Stimulated activated CD4-positive, alpha-beta T cell treated with anti-CD3 and anti-CD28 coated beads, TNF-alpha, amount 100 ng/mL, for 24 hours (primary cell): ENCODE data around the gene SFXN3.
A peak's percentile ranks its signal among the peaks of the same experiment; 100 is the strongest.

Source experiments
- DNase-seq, 3 experiments: peaks; one replicate each; pipeline ENCODE4 v3.0.0-alpha.2; 2020; ENCODE audit warnings: low read depth in 3 of 3

SFXN3 gene

DNA sequence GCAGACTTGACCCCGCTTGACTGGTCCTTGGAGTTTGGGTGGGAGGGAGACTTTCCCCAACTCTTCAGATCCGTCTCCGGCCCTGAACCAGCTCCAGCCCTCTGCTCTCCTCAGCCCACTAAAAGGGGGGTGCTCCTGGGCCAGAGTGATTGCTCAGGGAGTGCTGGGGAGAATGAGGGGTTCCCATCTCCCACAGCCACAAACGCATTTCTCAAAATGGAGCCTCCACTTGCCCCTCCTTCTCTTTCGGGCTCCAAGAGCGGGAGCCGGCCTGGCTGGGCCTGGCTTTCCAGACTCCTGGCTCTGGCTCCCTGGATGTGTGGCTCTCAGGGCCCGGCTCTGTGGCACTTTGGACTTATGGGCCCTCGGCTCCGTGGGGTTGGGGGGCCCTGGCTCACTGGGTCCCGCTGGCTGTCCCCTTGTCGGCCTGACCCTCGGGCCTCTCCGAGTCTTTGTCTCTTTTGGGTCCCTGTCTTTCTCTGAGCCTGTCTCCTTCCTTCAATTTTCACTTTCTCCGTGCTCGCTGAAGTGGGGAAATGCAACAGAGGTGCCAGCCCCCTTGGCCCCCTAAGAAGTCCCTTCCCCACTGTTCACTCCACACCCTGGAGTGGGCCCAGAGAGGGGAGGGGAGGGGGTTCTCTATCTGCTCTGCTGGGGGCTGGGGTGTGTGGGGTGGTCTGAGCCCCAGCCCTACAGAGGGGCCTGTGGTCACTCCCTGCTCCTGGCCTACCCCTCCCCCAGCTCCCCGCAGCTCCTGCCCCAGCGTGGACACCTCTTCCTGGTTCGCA is 30.7 kb upstream of the SFXN3 start:
- DNase-seq, result no peak

DNA sequence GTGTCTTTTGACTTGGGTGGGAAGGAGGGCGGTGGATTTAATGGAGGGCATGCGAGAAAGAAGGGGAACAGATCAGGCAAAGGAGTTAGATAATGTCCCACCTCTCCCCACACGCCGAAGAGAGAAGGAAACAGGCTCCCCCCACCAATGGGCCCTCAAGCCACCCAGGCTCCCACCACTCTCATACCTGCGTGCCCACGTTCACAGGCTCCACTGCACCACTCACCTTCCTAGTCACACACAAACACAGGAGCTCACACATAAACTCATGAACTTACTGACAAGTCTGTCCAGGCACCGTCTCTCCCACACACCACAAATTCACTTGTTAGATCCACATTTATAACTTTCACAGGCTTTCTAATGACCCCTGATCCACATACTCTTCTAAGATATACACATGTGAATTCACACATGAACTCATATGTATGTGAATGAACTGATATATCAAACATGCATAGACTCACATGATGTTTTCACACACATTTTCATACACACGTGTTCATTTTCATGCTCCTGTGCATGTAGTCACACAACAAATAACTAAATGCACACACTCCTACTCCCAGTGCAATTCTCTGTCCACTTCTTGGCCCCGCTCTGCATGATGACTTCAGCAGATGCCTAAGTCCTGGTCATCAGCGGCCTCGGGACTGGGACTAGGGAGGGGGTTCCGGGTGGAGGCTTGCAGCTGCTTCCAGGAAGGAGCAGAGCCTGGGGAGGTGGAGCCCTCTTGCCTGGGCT is 29.9 kb upstream of the SFXN3 start:
- DNase-seq, result no peak

DNA sequence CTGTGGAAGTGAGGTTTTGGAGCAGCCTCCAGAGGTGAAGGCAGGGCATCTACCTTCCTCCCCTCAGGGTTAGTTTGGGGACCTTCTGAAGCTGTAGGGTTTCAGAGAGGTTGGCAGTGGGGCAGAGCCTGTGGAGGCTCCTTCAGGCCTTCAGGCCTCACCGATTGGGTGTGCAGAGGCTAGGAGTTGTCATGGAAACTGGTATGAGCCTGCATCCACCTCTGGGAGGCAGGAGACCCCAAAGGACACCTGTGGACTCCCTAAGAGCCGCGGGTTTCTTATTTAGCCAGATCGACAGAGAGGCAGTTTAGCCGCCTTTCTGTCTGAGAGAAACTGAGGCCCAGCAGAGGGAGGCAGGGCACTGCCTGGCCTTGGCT is 29.4 kb upstream of the SFXN3 start:
- DNase-seq, result no peak

DNA sequence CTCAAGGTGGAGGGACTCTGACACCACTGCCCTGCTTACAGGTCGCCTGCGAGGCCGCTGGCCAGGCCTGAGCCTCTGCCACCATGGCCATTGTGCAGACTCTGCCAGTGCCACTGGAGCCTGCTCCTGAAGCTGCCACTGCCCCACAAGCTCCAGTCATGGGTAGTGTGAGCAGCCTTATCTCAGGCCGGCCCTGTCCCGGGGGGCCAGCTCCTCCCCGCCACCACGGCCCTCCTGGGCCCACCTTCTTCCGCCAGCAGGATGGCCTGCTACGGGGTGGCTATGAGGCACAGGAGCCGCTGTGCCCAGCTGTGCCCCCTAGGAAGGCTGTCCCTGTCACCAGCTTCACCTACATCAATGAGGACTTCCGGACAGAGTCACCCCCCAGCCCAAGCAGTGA is 28.6 kb upstream of the SFXN3 start:
- no peak for DNase-seq

DNA sequence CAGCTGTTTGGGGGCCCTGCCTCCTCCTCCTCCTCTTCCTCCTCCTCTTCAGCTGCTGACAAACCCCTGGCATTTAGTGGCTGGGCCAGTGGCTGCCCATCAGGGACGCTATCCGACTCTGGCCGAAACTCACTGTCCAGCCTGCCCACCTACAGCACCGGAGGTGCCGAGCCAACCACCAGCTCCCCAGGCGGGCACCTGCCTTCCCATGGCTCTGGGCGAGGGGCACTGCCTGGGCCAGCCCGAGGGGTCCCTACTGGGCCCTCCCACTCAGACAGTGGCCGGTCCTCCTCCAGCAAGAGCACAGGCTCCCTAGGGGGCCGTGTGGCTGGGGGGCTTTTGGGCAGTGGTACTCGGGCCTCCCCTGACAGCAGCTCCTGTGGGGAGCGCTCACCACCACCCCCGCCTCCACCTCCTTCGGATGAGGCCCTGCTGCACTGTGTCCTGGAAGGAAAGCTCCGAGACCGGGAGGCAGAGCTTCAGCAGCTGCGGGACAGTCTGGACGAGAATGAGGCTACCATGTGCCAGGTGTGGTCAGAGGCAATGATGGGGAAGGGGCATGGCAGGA is 27.3 kb upstream of the SFXN3 start:
- no peak for DNase-seq

DNA sequence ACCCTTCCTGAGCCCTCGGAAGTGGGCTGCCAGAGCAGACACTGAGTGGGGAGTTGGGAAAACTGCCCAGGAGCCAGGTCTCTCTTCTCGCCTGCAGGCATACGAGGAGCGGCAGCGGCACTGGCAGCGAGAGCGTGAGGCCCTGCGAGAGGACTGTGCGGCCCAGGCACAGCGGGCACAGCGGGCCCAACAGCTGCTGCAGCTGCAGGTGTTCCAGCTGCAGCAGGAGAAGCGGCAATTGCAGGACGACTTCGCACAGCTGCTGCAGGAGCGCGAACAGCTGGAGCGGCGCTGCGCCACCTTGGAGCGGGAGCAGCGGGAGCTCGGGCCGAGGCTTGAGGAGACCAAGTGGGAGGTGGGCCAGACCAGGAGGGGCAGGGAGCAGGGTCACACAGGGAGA is 25.7 kb upstream of the SFXN3 start:
- DNase-seq, result no peak

DNA sequence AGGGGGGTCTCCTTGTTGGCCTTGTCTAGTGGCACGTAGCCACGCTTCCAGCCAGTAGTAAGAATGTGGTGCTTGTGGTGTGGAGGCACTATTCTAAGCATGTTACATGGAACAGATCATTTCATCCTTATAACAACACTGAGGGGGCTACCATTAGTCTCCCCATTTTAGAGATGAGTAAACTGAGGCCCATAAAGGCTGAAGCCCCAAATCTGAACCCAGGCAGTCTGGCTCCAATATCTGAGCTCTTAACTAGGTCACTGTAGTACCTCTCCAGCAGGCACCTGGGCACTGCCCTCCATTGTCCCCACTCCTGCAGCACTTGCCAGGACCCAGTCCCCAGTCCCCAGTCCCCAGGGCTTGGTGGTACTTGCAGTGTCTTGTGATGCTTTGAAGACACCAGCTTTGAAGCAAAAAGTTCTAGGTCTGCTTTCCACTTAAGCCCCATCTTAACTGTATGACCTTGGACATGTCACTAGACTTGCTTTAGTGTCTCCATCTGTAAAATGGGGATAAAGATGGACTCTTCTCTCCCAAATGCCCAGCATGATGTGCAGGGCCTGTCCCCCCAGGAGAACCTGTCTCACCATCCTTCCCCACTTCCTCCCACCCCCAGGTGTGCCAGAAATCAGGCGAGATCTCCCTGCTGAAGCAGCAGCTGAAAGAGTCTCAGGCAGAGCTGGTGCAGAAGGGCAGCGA is 25.0 kb upstream of the SFXN3 start:
- DNase-seq, result no peak

DNA sequence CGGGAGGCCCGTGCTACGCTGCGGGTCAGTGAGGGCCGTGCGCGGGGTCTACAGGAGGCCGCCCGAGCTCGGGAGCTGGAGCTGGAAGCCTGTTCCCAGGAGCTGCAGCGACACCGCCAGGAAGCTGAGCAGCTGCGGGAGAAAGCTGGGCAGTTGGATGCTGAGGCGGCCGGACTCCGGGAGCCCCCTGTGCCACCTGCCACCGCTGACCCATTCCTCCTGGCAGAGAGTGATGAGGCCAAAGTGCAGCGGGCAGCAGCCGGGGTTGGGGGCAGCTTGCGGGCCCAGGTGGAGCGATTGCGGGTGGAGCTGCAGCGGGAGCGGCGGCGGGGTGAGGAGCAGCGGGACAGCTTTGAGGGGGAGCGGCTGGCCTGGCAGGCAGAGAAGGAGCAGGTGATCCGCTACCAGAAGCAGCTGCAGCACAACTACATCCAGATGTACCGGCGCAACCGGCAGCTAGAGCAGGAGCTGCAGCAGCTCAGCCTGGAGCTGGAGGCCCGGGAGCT is 24.4 kb upstream of the SFXN3 start:
- DNase-seq, result no peak

DNA sequence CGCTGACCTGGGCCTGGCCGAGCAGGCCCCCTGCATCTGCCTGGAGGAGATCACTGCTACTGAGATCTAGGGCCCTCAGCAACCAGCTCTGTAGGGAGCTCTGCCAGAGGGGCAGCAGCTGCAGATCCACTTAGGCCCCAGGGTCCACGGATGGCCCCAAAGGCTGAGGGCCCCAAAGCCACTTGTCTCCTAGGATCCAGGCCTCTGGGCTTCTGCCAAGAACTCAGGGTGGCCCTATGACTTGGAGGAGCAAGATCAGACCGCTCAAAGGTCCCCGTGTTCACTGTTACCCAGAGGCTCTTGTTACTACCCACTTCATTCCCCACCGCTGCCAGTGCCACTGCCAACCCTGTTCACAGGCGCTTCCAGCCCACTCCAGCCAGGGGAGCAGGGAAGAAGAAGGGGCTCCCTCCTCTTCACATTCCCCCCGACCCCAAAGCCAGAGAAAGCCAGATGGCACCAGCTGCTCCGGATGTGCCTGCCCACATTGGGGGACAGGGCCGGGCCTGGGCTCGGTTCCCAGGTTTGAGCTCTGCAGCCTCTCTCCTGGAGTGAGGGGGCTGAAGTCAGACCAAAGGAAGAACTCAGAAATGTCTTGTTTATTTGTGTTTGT is 23.8 kb upstream of the SFXN3 start:
- DNase-seq, result no peak

DNA sequence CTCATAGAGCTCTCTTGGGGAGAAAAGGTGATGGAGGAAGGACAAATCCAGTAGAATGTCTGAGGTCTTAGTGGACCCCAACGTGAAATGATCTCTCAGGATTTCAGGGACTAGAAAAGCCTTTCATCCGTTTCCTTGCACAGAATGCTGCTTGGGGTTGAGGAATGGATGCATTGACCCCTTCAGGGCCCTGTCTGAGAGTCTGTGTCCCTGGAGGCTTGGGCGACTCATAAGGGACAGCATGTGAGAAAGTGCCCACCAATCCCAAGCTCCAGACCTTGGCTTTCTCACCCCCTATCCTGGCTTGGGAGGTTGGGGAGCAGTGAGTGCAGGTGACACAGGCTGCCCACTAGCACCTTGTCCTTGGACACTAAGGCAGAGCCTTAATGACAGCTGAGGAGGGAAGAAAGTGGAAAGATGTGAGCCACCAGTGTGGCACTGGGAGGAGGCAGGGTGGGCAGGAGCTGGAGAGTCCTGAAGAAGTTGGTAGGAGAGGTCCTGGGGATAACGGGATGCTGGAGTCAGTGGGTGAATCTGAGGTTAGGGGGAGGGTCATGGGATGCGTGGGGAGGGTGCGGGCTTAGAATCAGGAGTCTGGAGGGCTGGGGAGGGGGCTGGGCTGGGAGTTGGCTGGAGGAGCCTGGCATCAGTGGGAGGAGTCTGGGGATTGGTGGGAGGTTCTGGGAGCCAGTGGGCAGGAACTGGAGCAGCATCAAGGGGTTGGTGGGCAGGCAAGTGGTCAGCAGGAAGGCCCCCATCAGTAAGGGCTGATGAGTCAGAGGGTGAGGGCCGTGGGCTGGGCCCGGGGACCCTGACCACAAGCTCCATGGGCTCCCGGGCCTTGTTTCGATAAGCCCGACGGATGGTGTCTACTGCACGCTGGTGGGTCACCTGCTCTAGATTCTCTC is 22.9 kb upstream of the SFXN3 start:
- no peak for DNase-seq

DNA sequence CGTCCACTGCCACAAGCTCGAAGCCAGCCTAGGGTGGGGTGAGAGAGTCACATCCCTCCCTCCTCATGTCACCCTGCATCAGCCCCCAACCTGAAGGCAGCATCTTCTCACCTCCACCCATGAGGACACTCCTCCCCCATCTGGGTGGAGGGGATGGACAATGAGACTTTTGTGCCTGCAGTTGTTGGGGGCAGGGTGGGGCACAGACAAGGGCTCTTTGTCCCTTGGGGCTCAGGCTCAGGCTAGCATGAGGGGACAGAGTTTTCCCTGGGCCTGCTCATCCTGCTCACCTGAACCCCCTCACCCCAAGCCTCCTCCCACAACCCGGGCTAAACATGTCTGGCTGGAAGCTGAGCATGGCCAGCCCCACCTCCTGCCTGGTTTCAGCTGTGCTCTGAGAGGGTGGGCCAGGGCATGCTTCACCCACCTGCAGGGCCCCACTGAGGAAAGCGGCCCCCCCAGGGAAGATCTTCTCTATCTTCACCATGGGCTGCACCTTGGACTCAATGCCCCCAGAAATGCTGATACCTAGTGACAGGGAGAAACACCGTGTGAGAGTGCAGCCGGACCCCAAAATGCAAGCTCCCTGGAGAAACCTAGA is 22.1 kb upstream of the SFXN3 start:
- no peak for DNase-seq

DNA sequence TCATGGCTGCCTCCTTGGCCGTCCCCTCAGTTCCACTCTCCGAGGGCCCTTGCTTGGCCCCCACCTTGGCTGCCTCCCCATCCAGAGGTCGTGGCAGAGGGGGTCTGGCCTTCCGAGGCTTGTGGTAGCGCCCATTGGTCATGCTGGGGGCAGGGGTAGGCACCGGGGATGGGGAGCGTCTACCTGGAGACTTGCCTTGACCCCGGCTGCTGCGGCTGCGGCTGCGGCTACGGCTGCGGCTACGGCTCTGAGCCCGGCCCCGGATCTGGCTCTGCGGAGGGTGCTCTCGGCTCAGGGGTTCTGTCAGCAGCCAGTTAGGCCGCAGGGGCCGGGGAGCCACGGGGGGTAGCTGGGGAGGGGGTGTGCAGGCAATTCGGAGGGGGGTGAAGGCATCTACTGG is 20.7 kb upstream of the SFXN3 start:
- no peak for DNase-seq

DNA sequence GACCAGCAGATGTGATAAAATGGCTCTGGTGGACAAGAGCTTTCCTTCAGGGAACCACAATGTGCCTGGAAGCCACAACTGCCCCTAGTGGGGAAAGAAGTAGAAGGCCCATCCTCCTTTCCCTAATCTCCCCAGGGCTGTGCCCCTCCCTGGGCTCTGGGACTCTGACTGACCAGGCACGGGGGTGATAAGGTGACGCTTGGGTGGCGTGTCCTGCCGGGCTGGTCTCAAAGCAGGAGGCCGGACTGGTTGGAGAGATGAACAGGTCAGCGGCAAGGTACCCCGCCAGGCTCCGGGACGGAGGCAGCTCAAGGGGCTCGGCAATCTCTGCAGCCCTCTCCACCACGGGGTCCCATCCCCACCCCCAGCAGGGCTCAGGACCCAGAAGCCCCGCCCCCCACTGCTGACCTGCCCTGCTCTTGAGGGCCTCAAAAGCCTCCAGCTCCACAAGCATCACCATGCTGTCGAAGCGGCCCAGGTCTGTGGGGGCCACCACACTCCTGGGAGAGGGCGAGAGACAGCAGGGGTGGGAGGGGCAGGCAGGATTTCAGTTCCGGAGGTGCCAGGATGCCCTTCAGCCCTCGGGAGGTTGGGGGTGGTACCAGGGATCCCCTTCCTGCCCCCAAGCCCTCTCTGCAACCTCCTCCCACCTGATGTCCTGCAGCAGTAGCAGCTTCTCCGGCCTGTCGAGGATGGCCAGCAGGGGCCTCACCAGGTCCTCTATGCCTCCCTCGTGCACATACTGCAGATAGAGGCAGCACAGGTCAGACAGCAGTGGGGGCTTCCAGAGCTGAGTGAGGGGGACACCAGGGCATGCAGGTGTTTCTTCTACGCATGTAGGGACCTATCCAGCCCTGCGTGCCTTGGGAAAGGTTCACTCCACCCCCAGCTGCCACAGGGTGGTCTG is 19.3 kb upstream of the SFXN3 start:
- no peak for DNase-seq

DNA sequence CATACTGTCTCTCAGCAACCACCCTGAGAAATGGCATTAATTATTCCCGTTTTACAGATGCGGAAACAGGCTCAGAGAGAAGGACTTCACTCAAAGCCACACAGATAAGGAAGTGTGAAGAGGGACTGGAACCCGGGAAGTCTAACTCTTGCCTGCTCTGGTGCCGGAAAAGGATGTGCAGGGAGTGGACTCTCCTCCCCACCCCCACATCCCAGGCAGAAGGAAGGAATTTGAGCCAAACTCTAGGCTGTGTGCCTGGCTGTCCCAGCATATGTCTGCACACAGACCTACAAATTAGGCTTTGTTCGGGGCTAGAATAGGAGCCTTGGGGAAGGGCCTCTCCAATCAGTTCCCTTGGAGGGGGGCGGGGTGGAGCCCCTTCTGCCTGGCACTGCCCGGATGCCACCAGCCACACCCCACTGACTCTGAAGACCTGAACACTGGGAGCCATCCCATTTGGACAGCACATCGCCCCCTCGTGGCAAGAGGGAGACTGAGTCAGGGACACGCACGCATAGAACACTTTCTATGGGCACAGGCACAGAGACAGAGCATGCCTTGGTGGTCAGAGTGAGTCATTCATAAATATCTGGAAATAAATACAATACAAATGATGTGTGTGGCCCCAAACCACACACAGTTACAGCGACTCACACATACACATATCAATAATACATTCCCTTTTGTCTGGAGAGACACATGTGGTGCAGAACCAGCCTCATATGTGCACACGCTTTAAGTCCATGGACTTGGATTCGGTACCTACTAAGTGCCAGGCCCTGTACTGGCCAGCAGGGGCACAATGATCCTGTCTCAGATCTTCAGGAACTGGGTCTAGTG is 18.3 kb upstream of the SFXN3 start:
- peak; percentile 54 to 79 (median 71) for DNase-seq

DNA sequence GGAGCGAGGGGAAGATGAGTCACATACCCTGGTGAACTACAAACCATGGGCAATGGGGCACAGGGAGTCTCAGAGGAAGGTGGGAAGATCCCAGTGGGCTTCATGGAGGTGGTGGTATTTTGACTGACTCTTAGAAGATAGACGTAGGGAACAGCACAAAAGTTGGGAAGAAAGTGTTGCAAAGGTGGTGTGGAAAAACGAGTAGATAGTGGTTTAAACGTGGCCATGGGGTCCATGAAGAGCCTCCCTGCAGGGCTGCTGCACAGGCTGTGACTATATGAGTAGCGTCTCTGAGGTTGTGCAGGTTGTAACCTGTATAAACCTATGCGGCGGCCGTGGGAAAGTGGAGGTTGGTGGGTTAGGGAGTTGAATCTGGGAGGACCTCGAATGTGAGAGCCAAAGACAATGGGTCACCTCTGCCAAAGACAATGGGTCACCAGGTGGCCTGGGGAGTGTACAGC is 17.6 kb upstream of the SFXN3 start:
- DNase-seq, result no peak

DNA sequence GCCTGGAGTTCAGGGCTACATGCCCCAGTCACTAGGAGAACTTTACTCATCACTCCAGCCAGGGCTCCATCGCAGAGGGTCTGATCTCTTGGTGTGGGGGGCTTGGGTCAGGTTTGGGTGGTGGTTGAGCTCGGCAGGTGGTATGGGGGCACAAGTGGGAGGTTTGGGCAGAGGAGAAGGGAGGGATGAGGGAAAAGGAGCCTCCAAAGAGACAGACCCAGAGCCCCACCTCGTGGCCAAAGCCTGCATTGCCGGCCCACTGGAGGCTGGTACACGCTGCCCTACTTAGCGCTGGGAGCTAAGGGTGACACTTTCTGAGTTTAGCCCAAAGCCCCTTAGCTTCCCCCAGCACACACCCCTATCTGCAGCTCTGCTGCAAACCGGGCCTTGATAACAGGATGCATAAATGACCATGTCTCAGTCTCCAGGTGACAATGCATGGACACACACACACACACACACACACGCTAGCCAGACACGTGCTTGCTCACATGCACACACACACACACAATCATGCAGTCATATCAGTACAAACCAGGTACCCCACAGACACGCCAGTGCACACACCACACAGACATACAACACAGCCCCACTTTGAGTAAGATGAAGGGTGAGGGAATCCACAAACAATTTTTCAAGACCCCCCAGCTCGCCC is 16.7 kb upstream of the SFXN3 start:
- peak; percentile 54 to 78 (median 59) for DNase-seq

DNA sequence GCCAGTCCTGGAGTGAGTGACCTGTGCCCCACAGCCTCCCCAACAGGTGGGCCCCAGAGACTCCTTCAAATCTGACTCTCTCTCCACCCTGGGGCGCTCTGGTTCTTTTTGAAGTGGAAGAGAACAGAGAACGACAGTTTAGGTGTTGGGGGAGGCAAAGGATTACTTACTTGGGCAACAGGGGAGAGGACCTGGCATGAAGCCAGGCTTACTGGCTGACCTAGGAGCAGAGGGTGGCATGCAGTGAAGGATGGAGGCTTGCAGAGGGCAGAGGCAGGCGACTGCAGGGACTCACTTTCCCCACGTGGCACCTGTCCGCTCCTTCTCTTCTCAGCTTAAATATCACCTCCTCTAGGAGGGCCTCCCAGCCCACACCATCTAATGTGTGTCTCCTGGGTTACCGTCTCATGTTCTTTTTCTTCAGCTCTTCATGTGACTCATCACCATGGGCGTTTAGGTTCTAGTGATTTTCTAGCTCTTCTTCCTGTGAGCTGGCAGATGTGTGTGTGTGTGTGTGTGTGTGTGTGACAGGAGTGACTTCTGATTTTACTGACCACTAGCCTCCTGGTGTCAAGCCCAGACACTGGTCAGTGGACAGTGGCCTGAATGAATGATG is 16.0 kb upstream of the SFXN3 start:
- DNase-seq, result no peak
